IPS-NIHi7 (cell line): ENCODE results near the gene AKAP1.
A peak's percentile ranks its signal among the peaks of the same experiment; 100 is the strongest.
"Not testable (repeated sequence)": the region's sequence is repeated elsewhere in the genome, so short reads cannot be mapped to it uniquely, and the experiment has no call there.

Experiments
- DNase-seq: peaks from one replicate; pipeline ENCODE4 v3.0.0; 2012; ENCODE audit warnings: mixed read lengths; ENCODE audit errors: extremely low spot score

Gene AKAP1

GRCh38 chr17:57075193-57075592 is 9.9 kb upstream of the AKAP1 start:
- no peak for DNase-seq

GRCh38 chr17:57075785-57076184 is 9.3 kb upstream of the AKAP1 start:
- no peak for DNase-seq

- DNase-seq = no peak
Measured at GRCh38 chr17:57077000-57077399, 8.0 kb upstream of the AKAP1 start.

- no peak for DNase-seq
Measured at GRCh38 chr17:57078274-57078673, 6.8 kb upstream of the AKAP1 start.

- no peak for DNase-seq
Measured at GRCh38 chr17:57080718-57081117, 4.3 kb upstream of the AKAP1 start.

- no peak for DNase-seq
Measured at GRCh38 chr17:57082441-57082840, 2.6 kb upstream of the AKAP1 start.

- DNase-seq = no peak
Measured at GRCh38 chr17:57084361-57084801, 665 bp upstream of the AKAP1 start.

- DNase-seq = peak; percentile 59
Measured at GRCh38 chr17:57085448-57086068, 512 bp downstream of the AKAP1 start.

GRCh38 chr17:57086069-57086930 is 1.3 kb downstream of the AKAP1 start:
- DNase-seq = no peak

- DNase-seq = no peak
Measured at GRCh38 chr17:57088298-57088697, 3.3 kb downstream of the AKAP1 start.

- DNase-seq = no peak
Measured at GRCh38 chr17:57089391-57089790, 4.3 kb downstream of the AKAP1 start.

GRCh38 chr17:57090560-57091185 is 5.6 kb downstream of the AKAP1 start:
- no peak for DNase-seq

- DNase-seq = no peak
Measured at GRCh38 chr17:57091186-57091618, 6.2 kb downstream of the AKAP1 start.

GRCh38 chr17:57092171-57092570 is 7.1 kb downstream of the AKAP1 start:
- no peak for DNase-seq

GRCh38 chr17:57092779-57093178 is 7.7 kb downstream of the AKAP1 start:
- DNase-seq = no peak

- DNase-seq = no peak
Measured at GRCh38 chr17:57096472-57097202, 11.6 kb downstream of the AKAP1 start.

- DNase-seq = no peak
Measured at GRCh38 chr17:57097832-57098421, 12.9 kb downstream of the AKAP1 start.

- DNase-seq = no peak
Measured at GRCh38 chr17:57099165-57099564, 14.1 kb downstream of the AKAP1 start.

- DNase-seq = no peak
Measured at GRCh38 chr17:57102122-57102521, 17.1 kb downstream of the AKAP1 start.

- not testable (repeated sequence) for DNase-seq
Measured at GRCh38 chr17:57102660-57103059, 17.6 kb downstream of the AKAP1 start.

- no peak for DNase-seq
Measured at GRCh38 chr17:57104461-57105175, 19.6 kb downstream of the AKAP1 start.
